GM19467 (cell line): ENCODE data around the gene TNS3.
"Not testable (repeated sequence)": the region's sequence is repeated elsewhere in the genome, so short reads cannot be mapped to it uniquely, and the experiment has no call there.

Experiments used
- ATAC-seq: cut with Tn5 transposase; IDR thresholded peaks from one replicate; pipeline ENCODE4 v1.9.1; 2021; ENCODE audit warnings: mild to moderate bottlenecking, moderate library complexity; ENCODE audit not compliant: unreplicated experiment

Gene TNS3

DNA sequence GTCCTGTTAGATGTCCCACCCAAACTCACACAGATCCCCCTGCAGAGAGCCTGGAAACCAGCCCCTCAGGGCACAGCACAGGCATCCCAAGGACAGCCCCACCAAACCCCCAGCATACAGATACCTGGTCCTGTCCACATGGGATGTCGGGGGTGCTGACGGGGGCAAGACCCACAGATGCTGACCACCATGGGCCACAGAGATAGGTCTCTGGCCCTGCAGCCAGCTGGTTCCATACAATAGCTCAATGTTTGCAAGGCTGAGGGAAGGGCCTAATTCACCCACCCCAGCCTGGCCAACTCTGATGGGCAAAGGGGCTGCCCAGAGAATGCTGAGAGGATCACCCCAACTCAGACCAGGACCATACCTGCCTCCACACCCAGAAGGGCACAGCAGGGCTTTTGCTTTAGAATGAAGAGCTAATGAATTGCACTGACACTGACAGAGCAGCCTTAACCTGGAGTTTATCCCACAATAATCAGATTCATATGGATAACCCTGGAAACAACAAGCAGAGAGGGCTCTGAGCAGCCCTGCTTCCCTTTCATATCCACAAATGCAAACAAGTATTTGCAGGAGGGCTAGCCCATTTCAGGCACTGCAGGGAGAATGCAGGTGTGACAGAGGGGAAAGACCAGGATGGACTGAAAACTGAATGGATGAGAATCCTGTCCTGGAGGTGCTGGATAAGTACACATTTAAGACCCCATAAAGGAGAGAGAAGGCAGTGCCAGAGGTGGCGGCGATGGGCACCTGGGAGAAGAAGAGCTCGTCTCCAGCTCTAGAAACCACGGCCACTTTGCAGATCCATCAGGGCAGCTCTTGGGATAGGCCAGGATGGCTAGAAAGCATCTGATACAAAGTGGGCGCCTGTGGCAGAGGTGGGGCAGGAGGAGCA, 126.7 kb downstream of the TNS3 start:
- ATAC-seq = no peak

DNA sequence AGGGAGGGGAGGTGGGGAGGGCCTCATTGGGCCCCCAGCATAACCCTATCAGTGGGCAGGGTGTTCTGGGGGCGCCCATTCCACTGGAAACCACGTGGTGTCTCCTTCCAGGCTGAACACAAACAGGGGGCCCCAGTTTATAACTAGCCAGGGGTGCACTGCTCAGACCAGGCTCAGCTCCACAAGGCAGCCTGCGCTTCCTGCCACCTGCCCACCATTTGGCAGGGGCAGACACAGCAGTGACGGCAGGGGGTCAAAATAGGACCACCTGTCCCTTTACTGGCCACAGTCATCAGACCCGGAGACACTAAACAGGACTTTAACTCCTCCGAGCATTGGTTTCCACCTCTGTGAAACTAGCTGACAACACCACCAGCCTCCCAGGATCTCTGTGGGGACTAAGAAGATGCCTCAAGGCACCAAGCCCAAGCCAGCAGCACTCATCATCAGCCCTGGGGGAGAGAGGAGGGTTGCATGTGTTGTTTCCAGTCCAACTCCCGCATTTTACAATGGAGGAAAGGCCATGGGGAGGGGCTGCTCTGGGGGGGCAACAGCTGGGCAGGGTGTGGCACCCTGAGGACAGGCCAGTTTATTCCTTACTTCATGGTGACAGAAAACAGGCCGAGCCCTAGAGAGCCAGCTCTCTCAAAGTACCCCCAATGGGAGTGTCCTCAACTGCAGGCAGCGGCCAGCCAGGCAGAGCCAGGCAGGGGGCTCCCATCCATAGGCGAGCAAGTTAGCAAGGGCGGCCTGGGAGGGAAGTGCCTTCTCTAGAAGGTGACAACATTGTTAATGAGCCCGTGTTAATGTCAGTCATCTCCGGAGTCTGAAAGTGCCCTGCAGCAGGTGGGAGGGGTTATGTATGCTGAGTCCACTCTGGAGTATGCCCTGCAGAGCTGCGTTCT, 127.6 kb downstream of the TNS3 start:
- ATAC-seq = no peak

DNA sequence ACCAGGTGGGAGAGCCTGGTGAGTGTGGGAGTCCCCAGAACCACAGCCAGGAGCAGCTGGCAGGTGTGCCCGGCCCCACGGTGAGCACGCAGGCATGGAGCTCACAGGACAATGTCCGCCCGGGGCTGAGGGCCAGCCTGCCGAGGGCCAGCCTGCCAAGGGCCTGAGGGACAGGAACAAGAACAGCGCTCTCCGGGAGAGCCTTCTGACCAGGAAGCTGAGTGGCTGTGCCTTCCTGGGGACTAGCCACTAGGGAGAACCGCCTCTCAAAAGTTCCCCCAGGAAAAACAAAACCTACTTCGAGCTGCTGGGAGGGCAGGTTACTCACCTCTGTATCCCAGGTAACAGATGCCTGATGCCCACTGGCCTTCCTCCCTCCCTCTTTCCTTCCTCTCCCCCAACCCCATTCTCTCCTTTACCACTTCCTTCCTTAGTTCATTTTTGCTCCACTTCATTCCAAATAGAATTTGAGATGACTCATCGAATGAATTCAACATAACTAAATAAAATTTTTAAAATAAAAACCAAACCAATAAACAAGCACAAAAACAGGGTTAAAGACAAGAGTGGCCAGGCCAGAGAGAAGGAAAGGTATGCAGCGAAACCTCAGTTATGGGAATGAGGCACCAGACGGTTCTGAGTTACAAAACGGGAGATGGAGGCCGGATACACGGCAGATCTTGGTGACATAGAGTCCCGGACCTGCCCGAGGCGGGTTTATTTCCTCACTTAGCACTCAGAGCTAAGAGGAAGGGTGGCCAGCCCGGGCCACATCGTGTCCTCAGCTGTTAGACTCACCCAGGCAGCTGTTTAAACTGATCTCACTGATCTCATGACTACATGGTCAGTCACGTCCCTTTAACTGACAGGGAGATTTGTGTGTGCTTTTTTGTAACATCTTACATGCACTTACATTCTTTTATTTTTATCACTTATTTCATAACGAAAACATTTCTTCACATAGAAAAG, 128.5 kb downstream of the TNS3 start:
- no peak for ATAC-seq

DNA sequence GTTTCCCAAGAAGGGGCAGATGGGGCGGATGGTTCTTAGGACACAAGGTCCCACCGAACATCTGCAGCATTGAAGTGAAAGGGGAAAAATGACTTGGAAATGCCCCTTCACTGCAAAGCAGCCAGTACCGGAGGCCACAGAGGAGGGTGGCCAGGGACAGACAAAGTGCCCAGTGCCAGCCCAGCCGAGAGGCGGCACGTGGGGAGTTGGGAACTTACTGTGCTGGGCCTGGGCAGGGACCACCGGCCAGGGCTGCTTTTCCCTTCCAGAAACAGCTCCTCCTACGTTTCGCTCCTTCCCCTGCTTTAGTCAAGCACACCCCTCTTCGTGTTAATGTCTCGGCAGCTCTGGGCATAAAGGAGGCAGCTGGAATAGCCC, 129.2 kb downstream of the TNS3 start:
- ATAC-seq = no peak

DNA sequence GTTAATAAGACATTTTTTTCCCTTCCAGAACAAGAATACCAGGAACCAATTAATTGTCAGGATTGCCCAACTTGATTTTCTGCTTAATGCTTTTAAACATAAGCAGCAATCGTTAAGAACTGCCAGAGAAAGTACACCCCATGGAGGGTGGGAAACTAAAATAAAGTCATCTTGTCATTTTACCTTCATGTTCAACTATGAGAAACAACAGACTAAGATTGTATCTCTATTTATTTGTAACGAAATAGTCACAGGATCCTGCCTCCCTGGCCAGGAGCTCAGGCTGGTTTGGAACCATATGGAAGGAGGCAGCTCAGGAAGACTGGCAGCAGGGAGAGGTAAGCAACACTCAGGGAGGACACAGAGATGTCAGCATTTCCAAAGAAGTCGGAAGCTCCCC, 129.6 kb downstream of the TNS3 start:
- no peak for ATAC-seq

DNA sequence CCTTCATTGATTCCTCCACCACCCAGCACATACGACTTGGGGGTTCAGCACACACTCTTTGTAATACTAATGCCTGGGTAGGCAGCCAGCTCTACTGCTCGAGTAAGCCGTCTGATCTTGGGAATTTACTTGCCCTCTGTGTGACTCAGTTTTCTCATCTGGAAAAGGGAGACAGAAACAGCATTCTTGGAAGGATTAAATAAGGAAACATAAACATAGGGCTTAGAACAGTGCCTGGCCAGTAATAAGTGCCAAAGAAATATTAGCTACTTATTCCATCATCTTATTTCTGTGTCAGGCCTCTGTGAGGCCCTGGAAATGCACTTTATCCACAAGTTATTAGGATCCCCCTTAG, 130.1 kb downstream of the TNS3 start:
- no peak for ATAC-seq

DNA sequence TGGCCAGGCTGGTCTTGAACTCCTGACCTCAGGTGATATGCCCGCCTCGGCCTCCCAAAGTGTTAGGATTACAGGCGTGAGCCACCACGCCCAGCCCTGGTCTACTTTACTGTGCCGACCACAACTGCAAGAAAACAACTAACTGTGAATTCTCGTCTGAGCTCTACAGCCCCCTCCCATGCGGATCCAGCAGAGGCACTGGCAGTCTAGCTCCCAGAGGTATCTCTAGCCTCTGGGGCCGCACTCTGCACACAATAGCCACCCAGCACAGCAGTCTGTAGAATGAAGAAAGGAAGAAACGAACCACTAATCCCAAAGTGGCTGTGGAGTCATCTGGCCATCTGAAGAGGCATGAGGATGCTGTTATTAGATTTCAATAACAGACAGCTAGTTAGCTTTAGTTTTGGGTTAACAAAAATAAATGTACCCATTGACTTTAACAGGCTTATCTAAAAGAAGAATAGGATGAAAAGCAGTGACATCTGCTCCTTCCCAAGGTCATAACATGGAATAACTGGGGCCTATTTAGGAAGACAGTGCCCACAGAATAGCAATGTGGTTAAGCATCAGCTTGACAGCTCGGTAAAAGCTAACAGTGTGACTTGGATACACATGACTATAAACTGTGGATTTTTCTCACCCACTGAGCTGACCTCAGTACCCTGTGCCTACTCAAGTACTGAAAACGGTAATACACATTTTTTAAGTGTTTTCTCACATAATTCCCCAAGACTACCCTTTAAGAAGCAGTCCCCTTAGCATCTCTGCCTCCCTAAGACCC, 131.9 kb downstream of the TNS3 start:
- ATAC-seq = no peak

DNA sequence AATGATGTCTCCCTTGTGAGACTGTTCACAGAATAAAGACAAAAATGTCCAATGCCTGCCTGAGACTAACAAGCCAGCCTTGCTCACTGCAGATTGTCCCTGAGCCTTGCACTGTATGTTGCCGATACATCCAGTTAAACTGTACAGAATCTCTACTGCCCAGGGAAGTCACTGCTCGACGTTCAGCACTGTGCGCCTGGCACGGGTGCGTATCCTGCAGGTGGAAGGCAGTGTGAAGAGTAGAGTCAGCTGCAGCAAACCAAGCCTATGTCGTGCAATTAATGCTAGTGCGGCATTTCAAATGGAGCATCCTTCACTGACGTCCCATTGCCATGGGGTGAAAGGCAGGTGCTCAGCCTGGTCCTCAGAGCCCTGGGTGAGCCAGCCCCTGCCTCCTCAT, 132.9 kb downstream of the TNS3 start:
- no peak for ATAC-seq

DNA sequence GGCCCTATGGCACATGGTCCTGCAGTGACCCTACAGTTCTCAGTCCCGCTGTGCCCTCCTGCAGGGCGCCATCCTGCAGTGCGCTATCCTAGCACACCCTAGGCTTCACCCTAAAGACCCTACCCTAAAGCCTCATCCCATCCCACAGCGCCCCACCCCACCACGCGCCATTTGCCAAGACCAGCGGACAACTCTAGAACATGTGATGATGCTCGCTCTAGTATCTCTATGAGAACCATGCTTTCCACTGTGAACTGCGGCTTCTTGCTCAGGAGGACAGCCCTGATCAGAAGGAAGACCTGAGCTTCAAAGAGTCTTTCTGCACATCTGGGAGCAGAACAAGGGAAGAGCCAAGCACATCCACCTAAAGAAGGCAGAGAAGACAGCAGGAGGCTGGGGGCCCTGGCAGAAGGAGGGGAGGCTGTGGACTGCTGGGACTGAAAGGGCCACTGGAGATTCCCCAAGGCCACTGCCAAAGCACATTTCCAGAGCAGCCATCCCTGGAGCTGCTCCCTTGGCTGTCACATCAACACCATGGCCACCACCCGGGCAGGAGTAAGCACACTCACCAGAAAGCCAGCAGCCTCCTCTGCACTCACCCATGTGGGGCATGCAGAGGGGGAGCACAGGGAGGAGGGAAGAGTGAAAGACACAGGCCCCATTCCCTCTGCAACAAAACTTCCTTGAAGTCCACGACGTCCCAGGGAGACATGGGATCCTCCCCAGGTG, 134.1 kb downstream of the TNS3 start:
- ATAC-seq = no peak

DNA sequence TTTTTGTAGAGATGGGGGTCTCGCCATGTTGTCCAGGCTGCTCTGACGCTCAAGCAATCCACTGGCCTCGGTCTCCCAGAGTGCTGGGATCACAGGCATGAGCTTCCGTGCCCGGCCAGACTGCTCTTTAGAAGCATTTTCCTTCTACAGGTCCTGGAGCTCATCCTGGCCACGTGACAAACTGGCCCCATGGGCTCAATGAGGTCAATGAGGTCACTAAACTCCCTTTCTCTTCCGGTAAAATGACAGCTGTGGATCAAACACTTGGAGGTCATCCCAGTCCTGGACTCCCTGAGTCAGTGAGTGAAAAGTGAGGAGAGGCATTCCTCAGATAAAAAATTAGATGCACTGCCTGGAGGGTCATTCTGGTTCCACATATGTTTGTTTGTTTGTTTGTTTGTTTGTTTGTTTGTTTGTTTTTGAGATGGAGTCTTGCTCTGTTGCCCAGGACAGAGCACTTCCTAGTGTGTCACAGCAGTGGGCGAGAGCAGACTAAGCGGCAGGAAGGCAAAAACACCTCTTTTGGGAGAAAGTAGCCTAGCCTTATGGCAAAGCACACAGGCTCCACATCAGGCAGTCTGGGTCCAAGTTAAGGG, 134.9 kb downstream of the TNS3 start:
- ATAC-seq = no peak

DNA sequence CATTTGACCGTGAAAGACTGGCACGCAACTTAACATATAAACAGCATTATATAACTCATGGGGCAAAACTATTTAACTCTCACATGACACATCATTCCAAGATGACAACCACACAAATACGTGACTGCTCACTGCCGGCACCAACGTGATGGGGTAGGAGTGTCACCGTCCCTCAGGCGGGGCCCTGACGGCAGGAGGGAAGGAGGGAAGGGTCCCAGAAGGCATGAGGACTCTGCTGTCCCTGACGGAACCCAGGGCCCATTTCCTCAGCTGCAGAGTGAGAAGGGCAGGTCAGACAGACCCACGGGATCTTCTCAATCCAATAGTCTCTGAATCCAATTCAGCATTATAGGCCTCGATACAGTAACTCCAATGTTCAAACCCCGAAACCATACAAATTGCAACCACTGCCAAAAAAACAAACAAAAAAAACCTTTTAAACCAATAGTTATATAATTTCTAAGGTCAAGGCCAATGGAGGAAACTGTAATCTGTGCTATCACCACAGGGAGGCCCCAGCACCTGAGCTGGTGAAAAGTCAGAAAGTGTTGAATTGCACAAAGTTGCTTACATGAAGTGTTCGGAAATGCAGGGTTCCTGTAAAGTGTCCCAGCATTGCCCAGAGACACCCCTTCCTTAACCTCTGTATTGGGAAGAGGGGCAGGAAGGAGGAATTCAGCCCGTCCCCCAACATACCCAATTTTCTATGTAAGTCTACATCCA, 137.4 kb downstream of the TNS3 start:
- no peak for ATAC-seq

DNA sequence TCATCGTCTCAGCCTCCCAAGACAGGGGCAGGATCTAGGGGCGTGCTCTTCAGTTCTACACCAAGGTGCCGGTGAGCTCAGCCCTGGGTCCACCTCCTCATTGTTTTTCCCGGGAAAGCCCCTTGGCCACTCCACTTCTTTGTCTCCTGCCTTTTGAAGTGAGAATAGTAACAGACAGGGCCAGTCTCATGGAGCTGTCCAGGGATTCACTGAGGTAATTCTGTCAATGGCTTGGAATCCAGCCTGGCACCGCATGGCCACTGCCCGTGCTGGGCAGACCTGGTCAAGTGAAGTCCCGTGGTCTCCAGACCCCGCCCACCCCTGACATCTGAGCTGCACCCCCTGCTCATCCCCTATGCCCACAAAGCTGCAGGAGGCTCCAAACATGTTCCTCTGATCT, 138.9 kb downstream of the TNS3 start:
- ATAC-seq = no peak

DNA sequence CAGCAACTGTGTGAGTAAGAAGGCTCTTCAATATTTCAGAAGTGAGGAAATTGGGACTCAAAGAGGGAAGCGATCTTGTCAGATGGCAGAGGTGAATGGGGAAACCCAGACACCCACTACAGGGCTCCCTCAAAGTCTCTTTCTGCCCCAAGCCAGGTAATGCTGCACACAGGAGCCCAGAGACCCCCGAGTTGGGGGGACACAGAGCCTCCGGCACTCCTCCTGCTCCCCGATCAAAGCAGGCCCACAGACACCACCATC, 139.4 kb downstream of the TNS3 start:
- ATAC-seq = no peak

DNA sequence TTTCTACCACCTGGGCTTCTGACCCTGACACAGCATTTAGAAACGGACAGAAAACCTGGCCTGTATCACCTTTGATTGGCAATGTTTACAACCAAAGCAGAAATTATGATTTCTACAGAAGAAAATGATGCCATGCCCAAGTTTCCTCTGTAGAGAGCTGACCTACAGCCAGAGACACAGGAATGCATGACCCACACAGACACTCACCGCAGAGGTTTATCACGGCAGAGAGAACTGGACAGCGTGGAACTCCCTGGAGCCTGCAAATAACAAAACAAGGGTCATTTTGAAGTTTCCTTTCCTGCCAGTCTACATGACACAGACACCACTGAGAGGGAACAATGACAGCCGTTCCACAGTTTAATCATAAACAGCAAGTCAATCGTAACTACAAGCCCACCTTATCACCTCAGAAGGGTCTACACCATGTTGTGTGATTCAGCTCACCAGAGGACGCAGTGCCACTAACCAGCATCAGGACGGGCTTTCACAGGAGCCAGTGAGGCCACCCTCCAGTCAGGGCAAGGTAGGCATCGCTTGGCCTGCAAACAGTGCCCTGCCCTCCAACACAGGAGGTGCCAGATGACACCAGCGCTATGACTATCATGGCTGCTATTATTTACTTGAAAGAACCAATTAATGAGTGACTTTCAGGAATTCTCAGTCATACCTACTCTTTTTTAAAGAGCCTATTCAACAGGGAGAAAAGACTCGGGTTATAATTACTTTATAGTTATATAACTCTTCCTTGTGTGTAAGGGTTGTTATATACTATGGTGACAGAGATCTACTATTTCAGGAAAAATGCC, 139.9 kb downstream of the TNS3 start:
- ATAC-seq = no peak

DNA sequence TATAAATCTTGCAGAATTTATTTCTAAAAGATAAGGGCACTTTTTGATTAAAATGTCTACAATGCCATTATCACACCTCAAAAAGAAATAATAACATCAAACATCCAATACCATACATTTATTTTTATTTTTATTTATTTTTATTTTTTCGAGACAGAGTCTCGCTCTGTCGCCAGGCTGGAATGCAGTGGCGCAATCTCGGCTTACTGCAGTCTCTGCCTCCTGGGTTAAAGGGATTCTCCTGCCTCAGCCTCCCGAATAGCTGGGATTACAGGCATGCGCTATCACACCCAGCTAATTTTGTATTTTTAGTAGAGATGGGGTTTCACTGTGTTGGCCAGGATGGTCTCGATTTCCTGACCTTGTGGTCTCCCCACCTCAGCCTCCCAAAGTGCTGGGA, 140.9 kb downstream of the TNS3 start:
- not testable (repeated sequence) for ATAC-seq

DNA sequence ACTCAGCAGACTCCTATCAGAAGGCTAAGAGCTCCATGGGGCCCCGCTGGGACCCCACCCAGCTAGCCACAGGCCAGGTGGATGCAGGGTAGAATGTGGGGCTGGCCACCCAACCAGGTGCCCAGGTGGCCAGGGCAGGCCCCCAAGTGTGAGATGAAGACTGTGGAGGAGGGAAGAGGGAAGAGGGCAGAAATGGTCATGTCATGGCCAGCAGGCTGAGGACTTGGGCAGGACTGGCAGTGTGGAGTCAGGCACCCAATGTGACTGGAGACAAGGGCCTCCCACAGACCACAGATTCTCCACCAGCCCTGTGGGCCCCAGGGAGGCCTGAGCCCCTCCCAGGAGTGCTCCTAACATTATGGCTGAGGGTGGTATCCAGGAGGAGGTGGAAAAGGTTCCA, 141.6 kb downstream of the TNS3 start:
- ATAC-seq = no peak

DNA sequence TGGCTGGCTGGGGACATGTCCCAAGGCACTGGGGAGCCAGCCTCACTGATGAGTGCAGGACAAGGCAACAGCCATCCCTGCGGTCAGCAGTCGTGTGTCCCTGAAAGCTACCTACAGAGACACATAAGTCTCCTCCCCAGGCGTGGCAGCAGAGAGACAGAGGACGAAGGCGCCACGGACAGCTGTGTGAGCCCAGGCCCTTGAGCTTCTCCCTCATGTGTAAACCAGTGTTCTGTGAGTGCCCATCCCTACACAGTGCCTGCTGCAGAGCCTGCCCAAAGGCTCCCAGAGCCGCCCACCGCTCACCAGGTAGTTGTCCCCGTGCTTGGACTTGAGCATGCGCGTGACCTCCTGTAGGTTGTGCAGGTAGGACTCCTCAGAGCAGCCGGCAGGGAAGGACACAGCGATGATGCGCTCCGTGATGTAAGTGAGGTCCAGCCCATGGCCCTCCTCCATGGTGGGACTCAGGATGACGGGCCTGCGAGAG, 142.7 kb downstream of the TNS3 start:
- ATAC-seq = no peak
